ENCODE data around the gene PFKP.

GRCh38 chr10:3030765-3031164 lies 36.6 kb upstream of the PFKP start:
- TF ChIP-seq CTCF (IDR thresholded peaks at IDR 0.05) (no peak), POLR2AphosphoS5 (IDR thresholded peaks at IDR 0.05; ENCODE audit: low read depth, low read length) (no peak), REST (IDR thresholded peaks at IDR 0.05; ENCODE audit: insufficient read depth in 1 of 2, low read depth in 2 of 2, low read length in 1 of 2) (no peak), TCF7L2 (IDR thresholded peaks at IDR 0.05; ENCODE audit: low read depth, low read length) (no peak), SIN3A (IDR thresholded peaks at IDR 0.05; ENCODE audit: borderline replicate concordance, insufficient read depth, low read depth, low read length) (no peak)
